HG03520 (cell line): Measurements from ENCODE around the gene CSTPP1.
"Not testable (repeated sequence)": the region's sequence is repeated elsewhere in the genome, so short reads cannot be mapped to it uniquely, and the experiment has no call there.

Experiments used
- ATAC-seq: cut with Tn5 transposase; IDR thresholded peaks from one replicate; pipeline ENCODE4 v1.9.1; 2021; ENCODE audit warnings: mild to moderate bottlenecking, moderate library complexity; ENCODE audit not compliant: unreplicated experiment

CSTPP1 gene

GRCh38 chr11:47034091-47034490, 97.5 kb downstream of the CSTPP1 start:
- ATAC-seq = no peak

- no peak for ATAC-seq
These were observed 98.5 kb downstream of the CSTPP1 start for GRCh38 chr11:47035108-47035507.

- no peak for ATAC-seq
These were observed 107.6 kb downstream of the CSTPP1 start for GRCh38 chr11:47044119-47044518.

- no peak for ATAC-seq
These were observed 111.4 kb downstream of the CSTPP1 start for GRCh38 chr11:47047972-47048371.

- ATAC-seq = no peak
These were observed 113.7 kb downstream of the CSTPP1 start for GRCh38 chr11:47050284-47050683.

GRCh38 chr11:47051217-47051616, 114.7 kb downstream of the CSTPP1 start:
- ATAC-seq = no peak

GRCh38 chr11:47052165-47052564, 115.6 kb downstream of the CSTPP1 start:
- no peak for ATAC-seq

- no peak for ATAC-seq
These were observed 116.0 kb downstream of the CSTPP1 start for GRCh38 chr11:47052576-47052975.

- ATAC-seq = no peak
These were observed 119.0 kb downstream of the CSTPP1 start for GRCh38 chr11:47055534-47055933.

GRCh38 chr11:47056261-47056915, 119.8 kb downstream of the CSTPP1 start:
- ATAC-seq = no peak

GRCh38 chr11:47057365-47057764, 120.8 kb downstream of the CSTPP1 start:
- ATAC-seq = no peak

GRCh38 chr11:47060807-47061206, 124.2 kb downstream of the CSTPP1 start:
- no peak for ATAC-seq

GRCh38 chr11:47061429-47062178, 125.0 kb downstream of the CSTPP1 start:
- ATAC-seq = no peak

GRCh38 chr11:47062736-47063135, 126.2 kb downstream of the CSTPP1 start:
- no peak for ATAC-seq

GRCh38 chr11:47067401-47067800, 130.8 kb downstream of the CSTPP1 start:
- ATAC-seq = no peak

GRCh38 chr11:47070769-47071168, 134.2 kb downstream of the CSTPP1 start:
- no peak for ATAC-seq

GRCh38 chr11:47071341-47071740, 134.8 kb downstream of the CSTPP1 start:
- no peak for ATAC-seq

GRCh38 chr11:47071791-47072261, 135.3 kb downstream of the CSTPP1 start:
- no peak for ATAC-seq

- no peak for ATAC-seq
These were observed 142.4 kb downstream of the CSTPP1 start for GRCh38 chr11:47078751-47079521.

- ATAC-seq = not testable (repeated sequence)
These were observed 144.2 kb downstream of the CSTPP1 start for GRCh38 chr11:47080775-47081174.

GRCh38 chr11:47083913-47084312, 147.4 kb downstream of the CSTPP1 start:
- ATAC-seq = no peak

- no peak for ATAC-seq
These were observed 151.2 kb downstream of the CSTPP1 start for GRCh38 chr11:47087801-47088200.
